Fibroblast of mammary gland (primary cell): ENCODE data around the gene TFAP2B.

Experiments used
- DNase-seq: peaks from one replicate; pipeline ENCODE4 v3.0.0-alpha.2; 2010; ENCODE audit warnings: low read depth
- H3K4me3 ChIP-seq: 2 replicates; pipeline ENCODE4 v1.5.1; 2011; ENCODE audit warnings: low read depth, mild to moderate bottlenecking, low read length, moderate library complexity; ENCODE audit not compliant: control insufficient read depth
- TF ChIP-seq, protein P1 (sequence below): conservative IDR thresholded peaks from 2 replicates; pipeline ENCODE4 v1.5.1; 2011; ENCODE audit warnings: low read depth, low read length, inconsistent platforms; ENCODE audit not compliant: control insufficient read depth, insufficient read depth

The TFAP2B gene

GRCh38 chr6:50818020-50818419 is 651 bp upstream of the TFAP2B start:
- no peak for DNase-seq
- no peak overlapping the region for H3K4me3 ChIP-seq
- TF ChIP-seq, protein P1, sequence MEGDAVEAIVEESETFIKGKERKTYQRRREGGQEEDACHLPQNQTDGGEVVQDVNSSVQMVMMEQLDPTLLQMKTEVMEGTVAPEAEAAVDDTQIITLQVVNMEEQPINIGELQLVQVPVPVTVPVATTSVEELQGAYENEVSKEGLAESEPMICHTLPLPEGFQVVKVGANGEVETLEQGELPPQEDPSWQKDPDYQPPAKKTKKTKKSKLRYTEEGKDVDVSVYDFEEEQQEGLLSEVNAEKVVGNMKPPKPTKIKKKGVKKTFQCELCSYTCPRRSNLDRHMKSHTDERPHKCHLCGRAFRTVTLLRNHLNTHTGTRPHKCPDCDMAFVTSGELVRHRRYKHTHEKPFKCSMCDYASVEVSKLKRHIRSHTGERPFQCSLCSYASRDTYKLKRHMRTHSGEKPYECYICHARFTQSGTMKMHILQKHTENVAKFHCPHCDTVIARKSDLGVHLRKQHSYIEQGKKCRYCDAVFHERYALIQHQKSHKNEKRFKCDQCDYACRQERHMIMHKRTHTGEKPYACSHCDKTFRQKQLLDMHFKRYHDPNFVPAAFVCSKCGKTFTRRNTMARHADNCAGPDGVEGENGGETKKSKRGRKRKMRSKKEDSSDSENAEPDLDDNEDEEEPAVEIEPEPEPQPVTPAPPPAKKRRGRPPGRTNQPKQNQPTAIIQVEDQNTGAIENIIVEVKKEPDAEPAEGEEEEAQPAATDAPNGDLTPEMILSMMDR, result no peak

- peak; percentile 1 for DNase-seq
- TF ChIP-seq, protein P1, result no peak
- H3K4me3 ChIP-seq, result no peak overlapping the region
These were observed 814 bp downstream of the TFAP2B start for GRCh38 chr6:50819466-50819903.

- no peak overlapping the region for H3K4me3 ChIP-seq
- TF ChIP-seq, protein P1, result no peak
- no peak for DNase-seq
These were observed 1.5 kb downstream of the TFAP2B start for GRCh38 chr6:50819904-50820868.

DNA sequence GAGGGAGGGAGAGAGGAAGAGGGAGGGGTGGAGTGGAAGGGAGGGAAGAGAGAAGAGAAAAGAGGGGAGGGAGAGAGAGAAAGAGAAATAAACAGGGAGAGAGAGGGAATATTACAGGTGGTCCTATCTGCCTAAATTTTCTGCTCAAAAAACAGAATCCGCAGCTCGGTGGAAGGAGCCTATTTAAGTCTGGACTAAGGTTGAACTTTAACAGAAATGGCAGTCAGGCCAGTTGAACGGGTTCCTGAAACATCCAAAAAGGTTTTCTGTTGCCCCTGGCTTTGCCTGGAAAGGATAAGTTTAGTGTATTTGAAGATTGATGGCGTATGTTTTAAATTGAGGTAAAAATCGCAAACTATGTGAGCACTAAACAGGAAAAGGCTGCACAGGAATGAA is 2.2 kb downstream of the TFAP2B start:
- TF ChIP-seq, protein P1, result no peak
- no peak overlapping the region for H3K4me3 ChIP-seq
- no peak for DNase-seq

DNA sequence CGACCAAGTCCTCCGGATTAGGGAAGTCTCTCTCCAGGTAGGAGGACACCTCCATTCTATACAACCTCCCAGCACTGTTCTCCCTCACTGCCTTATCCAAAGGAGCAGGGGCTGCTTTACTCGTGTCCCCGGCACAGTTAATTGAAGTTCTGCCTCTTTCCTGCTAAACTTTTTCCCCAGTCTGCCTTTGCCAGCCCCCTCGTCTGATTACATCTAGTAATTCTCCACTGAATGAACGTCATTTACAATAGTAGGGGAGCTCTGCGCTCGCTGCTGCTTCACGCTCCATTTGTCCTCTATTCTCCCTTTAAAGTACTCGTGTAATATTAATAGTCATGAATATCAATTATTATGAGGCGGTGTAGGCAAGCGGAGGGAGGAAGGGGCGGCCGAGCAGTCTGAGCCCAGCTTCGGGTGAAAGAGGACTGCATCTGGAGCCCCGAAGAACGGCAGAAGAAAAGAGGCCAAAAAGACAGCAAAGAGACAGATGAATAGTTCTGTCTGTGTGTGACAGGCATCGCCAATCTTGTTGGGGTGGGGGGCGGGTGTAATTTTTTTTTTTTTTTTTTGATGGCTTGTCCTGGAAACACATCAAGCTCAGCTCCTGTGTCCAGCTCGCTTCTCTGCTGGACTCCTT is 2.9 kb downstream of the TFAP2B start:
- H3K4me3 ChIP-seq, result no peak overlapping the region
- TF ChIP-seq, protein P1, result no peak
- no peak for DNase-seq

DNA sequence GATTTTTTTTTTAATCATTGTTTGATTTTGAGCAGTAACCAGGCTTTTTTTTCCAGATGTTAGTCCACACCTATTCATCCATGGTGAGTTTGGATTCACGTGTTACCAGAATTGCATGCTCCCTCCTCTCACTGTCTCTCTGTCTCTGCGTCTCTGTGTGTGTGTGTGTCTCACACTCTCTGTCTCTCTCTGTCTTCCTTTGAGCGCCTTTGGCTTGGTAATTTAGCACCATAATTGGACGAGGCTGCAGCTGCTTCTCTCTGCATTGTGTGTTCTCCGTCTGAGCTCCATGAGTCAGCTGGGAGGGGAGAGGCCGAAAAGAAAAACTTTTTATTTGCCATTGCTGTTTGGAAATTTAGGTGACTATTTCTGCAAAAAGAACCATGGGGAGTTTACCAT is 3.4 kb downstream of the TFAP2B start:
- H3K4me3 ChIP-seq, result no peak overlapping the region
- no peak for DNase-seq
- TF ChIP-seq, protein P1, result no peak
